Activated gamma-delta T cell (primary cell): ENCODE data around the gene C1orf21.

Experiments used
- DNase-seq: peaks from one replicate; lab custom pipeline; 2025; lab: John Stamatoyannopoulos, UW

C1orf21 gene

GRCh38 chr1:184513966-184514365, 127.1 kb downstream of the C1orf21 start:
- DNase-seq: no peak

GRCh38 chr1:184514447-184514846, 127.6 kb downstream of the C1orf21 start:
- no peak for DNase-seq

- no peak for DNase-seq
Measured at GRCh38 chr1:184517130-184517529, 130.3 kb downstream of the C1orf21 start.

- DNase-seq: no peak
Measured at GRCh38 chr1:184518736-184519357, 132.0 kb downstream of the C1orf21 start.

GRCh38 chr1:184520336-184520735, 133.5 kb downstream of the C1orf21 start:
- DNase-seq: no peak

GRCh38 chr1:184524248-184524647, 137.4 kb downstream of the C1orf21 start:
- DNase-seq: no peak

GRCh38 chr1:184527402-184527801, 140.6 kb downstream of the C1orf21 start:
- DNase-seq: no peak

GRCh38 chr1:184530226-184530625, 143.4 kb downstream of the C1orf21 start:
- no peak for DNase-seq

- DNase-seq: no peak
Measured at GRCh38 chr1:184531296-184531695, 144.5 kb downstream of the C1orf21 start.

- DNase-seq: no peak
Measured at GRCh38 chr1:184532199-184532598, 145.4 kb downstream of the C1orf21 start.

- DNase-seq: no peak
Measured at GRCh38 chr1:184533049-184533448, 146.2 kb downstream of the C1orf21 start.

- no peak for DNase-seq
Measured at GRCh38 chr1:184533915-184534314, 147.1 kb downstream of the C1orf21 start.

- DNase-seq: no peak
Measured at GRCh38 chr1:184534690-184535089, 147.9 kb downstream of the C1orf21 start.

- DNase-seq: no peak
Measured at GRCh38 chr1:184535191-184535970, 148.6 kb downstream of the C1orf21 start.

GRCh38 chr1:184536246-184536985, 149.6 kb downstream of the C1orf21 start:
- no peak for DNase-seq

- DNase-seq: no peak
Measured at GRCh38 chr1:184539580-184539979, 152.8 kb downstream of the C1orf21 start.

- DNase-seq: no peak
Measured at GRCh38 chr1:184541537-184542152, 154.8 kb downstream of the C1orf21 start.

GRCh38 chr1:184542291-184542690, 155.5 kb downstream of the C1orf21 start:
- DNase-seq: no peak

GRCh38 chr1:184545601-184546000, 158.8 kb downstream of the C1orf21 start:
- DNase-seq: no peak

GRCh38 chr1:184552446-184552845, 165.6 kb downstream of the C1orf21 start:
- DNase-seq: no peak

- no peak for DNase-seq
Measured at GRCh38 chr1:184553845-184554244, 167.0 kb downstream of the C1orf21 start.
